SK-N-MC (cell line): Measurements from ENCODE around the gene C1QTNF9B.

Experiments used
- EZH2 ChIP-seq: fragments of 200-600 bp; sonication (generic); IDR thresholded peaks from one replicate; pipeline ENCODE4 v1.6.1; 2017; ENCODE audit warnings: antibody characterized with exemption
- FOXP2 ChIP-seq: optimal IDR thresholded peaks from 2 replicates; pipeline ENCODE3; 2011; ENCODE audit warnings: mild to moderate bottlenecking, moderate library complexity; ENCODE audit not compliant: insufficient read depth; ENCODE audit errors: extremely low read length, control extremely low read depth
- POLR2AphosphoS5 ChIP-seq: IDR thresholded peaks from 2 replicates; pipeline ENCODE4 v1.6.1; 2012; ENCODE audit warnings: mild to moderate bottlenecking, low read depth, low read length, borderline replicate concordance

- TF ChIP-seq POLR2AphosphoS5 (no peak), EZH2 (no peak), FOXP2 (no peak)
Observed at GRCh38 chr13:23922005-23922932, 25.0 kb upstream of the C1QTNF9B start.
